C4-2B (cell line): Measurements from ENCODE around the gene PLEKHA5.

ENCODE experiments used
- H3K27ac ChIP-seq: fragments of 450-650 bp; 2 replicates; pipeline ENCODE4 v1.5.1; 2017
- ZFX ChIP-seq: fragments of 450-650 bp; IDR thresholded peaks from 2 replicates; pipeline ENCODE4 v1.6.1; 2017
- TF ChIP-seq, protein P1 (sequence below): fragments of 450-650 bp; conservative IDR thresholded peaks from 2 replicates; pipeline ENCODE4 v1.5.1; 2017; ENCODE audit warnings: mild to moderate bottlenecking

The PLEKHA5 gene

GRCh38 chr12:19095331-19095730 is 34.2 kb upstream of the PLEKHA5 start:
- TF ChIP-seq, protein P1, sequence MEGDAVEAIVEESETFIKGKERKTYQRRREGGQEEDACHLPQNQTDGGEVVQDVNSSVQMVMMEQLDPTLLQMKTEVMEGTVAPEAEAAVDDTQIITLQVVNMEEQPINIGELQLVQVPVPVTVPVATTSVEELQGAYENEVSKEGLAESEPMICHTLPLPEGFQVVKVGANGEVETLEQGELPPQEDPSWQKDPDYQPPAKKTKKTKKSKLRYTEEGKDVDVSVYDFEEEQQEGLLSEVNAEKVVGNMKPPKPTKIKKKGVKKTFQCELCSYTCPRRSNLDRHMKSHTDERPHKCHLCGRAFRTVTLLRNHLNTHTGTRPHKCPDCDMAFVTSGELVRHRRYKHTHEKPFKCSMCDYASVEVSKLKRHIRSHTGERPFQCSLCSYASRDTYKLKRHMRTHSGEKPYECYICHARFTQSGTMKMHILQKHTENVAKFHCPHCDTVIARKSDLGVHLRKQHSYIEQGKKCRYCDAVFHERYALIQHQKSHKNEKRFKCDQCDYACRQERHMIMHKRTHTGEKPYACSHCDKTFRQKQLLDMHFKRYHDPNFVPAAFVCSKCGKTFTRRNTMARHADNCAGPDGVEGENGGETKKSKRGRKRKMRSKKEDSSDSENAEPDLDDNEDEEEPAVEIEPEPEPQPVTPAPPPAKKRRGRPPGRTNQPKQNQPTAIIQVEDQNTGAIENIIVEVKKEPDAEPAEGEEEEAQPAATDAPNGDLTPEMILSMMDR, result no peak
- no peak for TF ChIP-seq ZFX

DNA sequence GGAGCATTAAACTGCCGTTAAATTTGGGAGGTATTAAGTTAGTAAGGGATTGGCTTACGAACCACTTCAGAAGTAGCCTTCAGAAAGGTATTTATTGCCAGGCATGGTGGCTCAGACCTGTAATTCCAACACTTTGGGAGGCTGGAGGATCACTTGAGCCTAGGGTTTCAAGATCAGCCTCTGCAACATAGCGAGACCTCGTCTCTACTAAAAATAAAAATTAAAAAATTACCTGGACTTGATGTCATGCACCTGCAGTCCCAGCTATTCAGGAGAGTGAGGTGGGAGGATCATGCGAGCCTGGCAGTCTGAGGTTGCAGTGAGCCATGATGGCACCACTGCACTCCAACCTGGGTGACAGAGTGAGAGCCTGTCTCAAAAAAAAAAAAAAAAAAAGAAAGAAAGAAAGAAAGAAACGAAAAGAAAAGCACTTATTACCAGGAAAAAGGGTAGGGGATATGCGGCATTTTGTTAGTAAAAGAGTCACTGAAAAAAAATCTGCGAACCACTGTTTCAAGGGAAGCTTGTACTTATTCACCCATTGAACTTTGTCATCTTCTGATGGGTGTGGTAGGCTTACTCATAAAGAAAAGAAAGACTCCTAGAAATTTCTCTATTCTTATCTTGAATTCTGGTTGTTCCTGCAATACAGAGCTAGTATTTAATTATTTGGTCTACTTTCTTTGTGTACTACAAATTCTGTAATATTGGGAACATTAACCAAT is 33.6 kb upstream of the PLEKHA5 start:
- no peak overlapping the region for H3K27ac ChIP-seq
- TF ChIP-seq, protein P1, result no peak
- no peak for TF ChIP-seq ZFX

More at GRCh38 chr12:19095331-19095730, 34.2 kb upstream of the PLEKHA5 start:
- no peak overlapping the region for H3K27ac ChIP-seq

GRCh38 chr12:19105463-19105862 is 24.1 kb upstream of the PLEKHA5 start:
- H3K27ac ChIP-seq, result no peak overlapping the region
- no peak for TF ChIP-seq ZFX
- TF ChIP-seq, protein P1, result no peak

GRCh38 chr12:19107750-19108149 is 21.8 kb upstream of the PLEKHA5 start:
- TF ChIP-seq ZFX, result no peak
- TF ChIP-seq, protein P1, result no peak
- no peak overlapping the region for H3K27ac ChIP-seq

- no peak overlapping the region for H3K27ac ChIP-seq
- TF ChIP-seq ZFX, result no peak
- TF ChIP-seq, protein P1, result no peak
Observed at GRCh38 chr12:19110221-19110940, 19.2 kb upstream of the PLEKHA5 start.

DNA sequence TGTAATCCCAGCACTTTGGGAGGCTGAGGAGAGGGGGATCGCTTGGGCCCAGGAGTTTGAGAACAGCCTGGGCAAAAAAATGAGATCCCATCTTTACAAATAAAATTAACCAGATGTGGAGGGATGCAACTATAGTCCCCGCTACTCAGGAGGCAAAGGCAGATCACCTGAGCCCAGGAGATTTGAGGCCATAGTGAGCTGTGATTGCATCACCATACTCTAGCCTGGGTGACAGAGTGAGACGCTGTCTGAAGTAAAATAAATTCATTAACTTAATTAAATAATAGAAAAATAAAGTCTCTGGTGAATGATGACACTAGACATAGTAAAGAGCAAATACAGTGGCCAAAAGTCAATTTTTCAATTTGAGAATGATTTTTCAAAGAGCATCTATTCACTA is 16.1 kb upstream of the PLEKHA5 start:
- no peak overlapping the region for H3K27ac ChIP-seq
- no peak for TF ChIP-seq ZFX
- TF ChIP-seq, protein P1, result no peak

- TF ChIP-seq, protein P1, result no peak
- TF ChIP-seq ZFX, result no peak
Observed at GRCh38 chr12:19115285-19115684, 14.2 kb upstream of the PLEKHA5 start.

More at GRCh38 chr12:19115285-19115684, 14.2 kb upstream of the PLEKHA5 start:
- H3K27ac ChIP-seq, result no peak overlapping the region
